Activated T-helper 1 cell treated with anti-CD3 and anti-CD28 coated beads, Interleukin-2, amount 50 U/mL, for 16 hours (primary cell): ENCODE data around the gene RASSF5.

Experiments used
- DNase-seq, 2 donors: peaks; one replicate each; pipeline ENCODE4 v3.0.0-alpha.2; 2020; ENCODE audit warnings: low read depth in 1 of 2, low spot score in 1 of 2

RASSF5 gene

DNA sequence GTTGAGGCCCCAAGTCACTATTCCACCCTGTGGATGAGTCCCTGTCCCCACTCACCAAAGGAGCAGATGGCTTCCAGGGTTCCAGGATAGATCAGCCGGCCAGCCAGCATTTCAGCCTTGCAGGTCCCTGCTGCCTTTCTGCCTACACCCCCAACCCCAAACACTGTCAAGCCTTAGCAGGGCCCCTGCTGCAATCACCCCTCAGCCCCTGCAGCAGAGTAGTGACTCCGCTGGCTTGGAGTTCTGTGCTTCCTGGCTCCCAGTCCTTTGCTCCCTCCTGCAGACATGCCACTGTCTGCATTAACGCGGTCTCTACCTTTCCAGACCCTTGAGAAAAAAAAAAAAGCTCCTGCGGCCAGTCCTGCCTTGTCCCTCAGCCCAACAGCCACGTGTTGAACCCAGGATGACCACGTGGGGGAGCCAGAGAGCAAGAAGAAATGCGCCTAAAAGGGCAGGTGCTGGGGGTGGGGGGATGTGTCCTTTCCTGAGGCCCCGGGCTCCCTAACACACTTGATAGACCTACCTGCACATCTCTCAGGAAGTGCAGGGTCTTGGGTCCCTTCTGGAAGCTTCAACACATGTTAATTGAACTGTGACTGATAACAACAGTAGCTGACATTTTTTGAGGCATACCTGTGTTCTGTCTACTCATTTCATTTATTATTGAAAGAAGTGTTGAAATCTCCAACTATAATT lies 37.4 kb downstream of the RASSF5 start:
- peak; percentile 69 to 81 for DNase-seq

DNA sequence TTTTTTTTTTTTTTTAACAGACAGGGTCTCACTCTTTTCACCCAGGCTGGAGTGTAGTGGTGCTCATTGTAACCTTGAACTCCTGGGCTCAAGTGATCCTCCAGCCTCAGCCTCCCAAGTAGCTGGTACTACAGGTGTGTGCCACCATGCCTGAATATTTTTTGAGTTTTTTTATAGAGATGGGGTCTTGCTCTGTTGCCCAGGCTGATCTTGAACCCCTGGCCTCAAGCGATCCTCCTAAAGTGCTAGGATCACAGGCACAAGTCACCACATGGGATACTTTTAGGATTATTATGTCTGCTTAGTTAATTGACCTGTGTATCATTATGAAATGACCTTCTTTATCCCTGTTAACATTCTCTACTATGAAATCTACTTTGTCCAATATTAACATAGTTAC lies 38.0 kb downstream of the RASSF5 start:
- no peak for DNase-seq

DNA sequence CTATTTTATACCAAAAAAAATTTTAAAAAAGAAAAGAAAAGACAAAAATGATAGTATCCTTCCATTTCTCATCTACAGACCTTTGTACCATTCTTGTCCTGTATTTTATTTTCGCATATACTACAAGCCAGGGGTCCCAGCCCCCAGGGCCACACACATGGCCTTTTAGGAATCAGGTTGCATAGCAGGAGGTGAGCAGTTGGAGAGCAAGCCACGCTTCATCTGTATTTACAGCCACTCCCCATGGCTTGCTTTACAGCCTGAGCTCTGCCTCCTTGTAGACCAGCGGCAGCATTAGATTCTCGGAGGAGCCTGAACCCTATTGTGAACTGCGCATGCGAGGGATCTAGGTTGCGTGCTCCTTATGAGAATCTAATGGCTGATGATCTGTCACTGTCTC lies 39.8 kb downstream of the RASSF5 start:
- DNase-seq: no peak

DNA sequence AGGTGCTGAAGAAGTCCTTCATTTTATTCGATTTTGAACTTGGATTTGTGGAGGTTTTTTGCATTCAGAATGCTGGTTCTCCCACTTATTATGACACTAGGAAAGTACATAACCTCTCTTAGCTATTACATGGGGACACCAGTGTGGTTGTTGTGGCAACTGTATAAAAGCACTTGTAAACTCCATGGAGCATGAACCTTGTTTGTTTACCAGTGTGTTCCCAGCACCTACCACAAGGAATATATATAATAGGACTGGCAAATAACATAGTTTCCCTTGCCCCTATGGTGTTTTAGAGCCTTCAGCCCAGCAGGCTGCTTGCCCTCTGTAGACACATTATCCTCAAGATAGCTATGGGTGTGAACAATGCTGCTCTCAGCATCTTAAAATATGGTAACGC lies 43.1 kb downstream of the RASSF5 start:
- no peak for DNase-seq

DNA sequence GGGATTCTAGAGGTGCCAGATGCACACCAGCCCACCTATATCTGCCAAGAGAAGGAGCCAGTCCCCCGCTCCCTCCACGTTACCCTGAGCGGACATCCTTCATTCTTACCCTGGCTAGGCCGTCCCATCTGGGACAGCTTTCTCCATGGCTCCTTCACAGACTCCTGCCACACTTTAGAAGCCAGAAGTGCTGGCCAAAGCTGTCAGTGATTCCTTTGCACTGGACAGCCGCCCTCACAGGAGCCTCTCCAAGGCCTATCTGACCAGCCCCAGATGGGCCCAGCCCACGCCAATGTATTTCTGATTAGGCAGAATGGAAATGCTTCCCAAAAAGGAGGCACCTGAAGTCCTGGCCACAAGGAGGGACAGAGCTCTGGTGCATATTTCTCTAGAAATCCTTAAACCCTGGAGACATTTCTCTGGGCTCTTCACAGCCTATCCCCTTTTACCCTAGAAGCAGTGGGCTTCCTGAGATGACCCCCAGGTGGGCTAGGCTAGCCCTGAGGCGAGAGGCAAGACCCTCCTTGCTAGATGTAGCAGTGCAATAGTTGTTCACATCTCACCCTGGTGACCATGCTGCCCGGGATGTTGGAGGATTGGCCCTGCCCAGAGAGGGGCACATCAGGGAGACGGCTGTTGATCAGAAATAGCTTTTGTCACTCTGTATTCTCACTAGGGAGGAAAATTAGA lies 44.1 kb downstream of the RASSF5 start:
- DNase-seq: no peak

DNA sequence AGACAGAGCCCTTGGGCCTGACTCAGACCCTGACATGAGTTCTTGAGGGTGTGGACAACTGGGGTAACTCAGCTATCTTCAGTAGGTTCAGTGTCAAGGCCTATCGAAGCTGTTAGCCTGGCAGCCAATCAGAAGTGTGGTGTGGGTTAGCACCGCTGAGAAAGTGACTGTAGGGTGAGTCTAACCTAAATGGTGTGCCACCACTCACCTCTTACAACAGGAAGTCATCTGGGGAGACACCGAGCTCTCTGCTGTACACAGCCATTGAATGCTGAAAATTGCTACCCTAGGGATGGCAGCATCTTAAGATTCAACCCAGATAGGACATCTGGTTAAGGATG lies 44.6 kb downstream of the RASSF5 start:
- DNase-seq: peak; percentile 49 to 51

DNA sequence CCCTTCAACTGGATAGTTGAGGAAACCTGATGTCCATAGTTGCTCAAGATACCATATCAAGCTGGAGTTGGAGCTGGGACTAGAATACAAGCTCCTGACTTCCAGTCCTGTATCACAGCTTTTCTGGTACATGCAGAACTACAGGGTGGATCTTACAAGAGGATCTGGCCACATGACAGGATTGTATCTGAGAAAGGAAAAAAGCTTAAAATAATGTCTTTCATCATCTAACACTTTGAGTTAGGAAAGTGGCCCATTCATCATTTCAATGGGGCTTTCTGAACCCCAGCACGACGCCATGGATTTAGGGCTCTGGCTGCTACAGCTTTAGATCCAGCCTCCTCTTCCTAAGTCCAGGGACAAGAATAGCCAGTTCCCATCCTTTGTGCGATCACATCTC lies 46.9 kb downstream of the RASSF5 start:
- DNase-seq: no peak

DNA sequence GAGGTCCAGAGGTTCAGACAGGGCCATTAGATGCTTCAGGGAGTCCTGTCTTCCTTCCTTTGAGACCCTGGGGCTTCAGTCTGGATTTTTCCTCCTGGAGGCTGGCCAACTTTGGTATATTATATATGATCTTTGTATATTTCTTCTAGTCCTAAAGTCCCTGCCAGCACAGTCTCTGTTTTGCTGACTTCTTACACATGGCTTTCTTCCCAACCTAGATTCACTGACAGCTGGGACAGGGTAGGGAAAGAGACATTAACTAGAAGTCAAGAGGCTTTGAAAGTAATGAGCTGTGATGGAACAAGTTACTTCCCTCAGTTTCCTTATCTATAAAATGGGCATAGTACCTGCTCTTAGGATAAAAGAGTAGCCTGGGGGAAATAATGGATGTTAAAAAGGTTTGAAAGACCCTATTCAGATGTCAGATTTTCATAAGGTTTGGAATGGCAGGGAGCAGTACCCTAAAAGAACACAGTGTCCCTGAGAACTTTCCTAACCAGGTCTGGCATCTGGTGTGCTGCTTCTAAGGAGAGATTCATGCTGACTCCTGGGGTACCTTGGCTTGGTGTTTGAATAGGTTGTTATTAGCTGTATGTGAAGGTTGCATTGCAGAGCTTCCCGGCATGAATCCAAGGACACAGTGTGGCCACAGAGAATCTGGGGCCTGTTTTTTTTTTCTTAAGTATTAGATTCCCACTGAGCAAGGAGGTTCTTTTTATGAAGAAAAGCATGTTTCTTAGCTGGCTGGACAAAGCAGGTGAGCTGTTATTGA lies 47.6 kb downstream of the RASSF5 start:
- DNase-seq: no peak

DNA sequence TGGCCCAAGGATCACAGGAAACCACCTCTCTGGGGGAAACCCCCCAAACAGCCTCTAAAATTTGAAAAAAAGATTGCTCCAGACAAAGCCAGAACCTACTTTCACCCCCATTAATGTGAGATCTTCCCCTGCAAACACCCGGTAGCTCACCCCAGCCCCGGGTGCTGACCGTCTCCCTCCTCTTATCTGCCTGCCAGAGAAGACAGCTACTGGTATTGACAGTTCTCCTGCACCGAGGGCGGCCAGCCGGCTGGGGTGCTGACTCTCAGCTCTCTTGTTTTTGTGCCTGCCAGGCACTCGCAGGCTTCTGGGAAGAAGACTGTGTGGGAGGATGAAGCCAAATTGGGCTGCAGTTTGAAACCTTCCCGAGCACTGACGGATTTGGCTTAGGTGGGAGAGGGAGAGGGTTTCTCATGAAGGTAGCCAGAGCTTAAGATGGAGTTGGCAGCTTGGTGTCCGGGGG lies 48.2 kb downstream of the RASSF5 start:
- DNase-seq: no peak

DNA sequence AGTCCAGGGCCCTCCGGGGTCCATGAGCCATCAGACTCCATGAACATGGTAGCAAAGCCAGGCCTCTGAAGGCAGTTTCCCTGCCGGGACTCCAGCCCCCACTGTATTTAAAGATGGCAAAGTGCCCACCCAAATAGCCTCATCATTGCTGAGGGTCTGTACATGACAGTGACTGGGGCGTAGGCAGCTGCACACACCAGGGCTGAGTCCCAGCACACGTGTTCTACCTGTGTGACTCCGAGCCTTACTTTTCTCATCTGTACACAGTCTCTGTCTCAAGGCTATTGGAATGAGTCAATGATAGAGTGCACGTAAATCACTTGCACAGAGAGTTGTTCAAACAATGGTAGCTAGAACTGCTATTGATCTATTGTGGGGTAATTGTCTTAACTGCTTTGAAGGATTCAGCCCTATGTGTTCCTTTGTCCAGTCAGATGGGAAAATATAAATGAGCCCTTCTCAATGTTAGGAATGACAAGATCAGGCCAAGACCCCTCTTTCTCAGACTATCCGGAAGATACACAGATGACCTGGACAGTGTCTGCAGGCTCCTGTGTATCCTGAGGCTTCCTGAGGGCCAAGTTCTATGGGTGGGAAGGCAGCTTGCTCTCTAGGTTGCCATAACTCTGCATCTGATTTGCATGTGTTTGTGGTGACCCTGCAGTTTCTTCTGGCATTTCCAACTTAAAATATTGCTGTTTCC lies 48.9 kb downstream of the RASSF5 start:
- no peak for DNase-seq

DNA sequence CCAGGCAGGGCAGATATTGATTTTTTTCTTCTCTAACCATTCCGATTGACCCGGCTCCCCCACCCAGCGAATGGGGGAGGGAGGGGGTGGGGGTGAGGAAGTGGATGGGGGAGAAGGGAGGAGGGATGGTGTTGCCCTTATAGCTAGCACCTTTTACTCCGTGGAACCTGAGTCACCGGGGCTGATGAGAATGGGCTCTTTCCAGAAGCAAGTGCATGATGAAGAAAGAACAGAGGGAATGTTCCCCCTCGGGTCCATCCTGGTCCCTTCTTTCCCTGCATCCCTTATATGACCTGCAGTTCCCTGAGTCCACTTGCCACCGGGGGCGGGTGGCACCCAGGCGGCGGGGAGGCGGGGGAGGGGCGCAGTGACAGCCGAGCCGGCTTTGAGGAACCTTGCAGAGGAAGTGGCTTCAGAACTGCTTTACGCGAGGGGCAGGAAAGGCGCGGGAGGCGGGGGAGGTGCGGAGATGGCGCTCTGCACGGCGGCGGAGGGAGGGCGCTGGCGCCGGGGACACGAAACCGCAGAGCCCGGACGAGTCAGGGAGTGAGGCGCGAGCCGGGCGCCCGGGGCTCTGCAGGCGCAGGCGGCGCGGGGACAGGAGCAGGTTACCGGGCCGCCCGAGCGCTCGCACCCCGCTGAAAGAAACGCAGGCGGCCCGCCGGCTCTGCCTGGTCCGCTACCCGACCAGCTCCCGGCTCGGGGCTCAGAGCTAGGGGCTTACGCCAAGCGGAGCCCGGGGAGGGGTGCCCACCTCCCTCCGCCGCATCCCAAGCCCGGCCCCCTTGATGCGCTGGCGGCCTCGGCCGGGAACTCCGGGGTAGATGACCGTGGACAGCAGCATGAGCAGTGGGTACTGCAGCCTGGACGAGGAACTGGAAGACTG lies 49.7 kb downstream of the RASSF5 start:
- peak; percentile 79 to 82 for DNase-seq

DNA sequence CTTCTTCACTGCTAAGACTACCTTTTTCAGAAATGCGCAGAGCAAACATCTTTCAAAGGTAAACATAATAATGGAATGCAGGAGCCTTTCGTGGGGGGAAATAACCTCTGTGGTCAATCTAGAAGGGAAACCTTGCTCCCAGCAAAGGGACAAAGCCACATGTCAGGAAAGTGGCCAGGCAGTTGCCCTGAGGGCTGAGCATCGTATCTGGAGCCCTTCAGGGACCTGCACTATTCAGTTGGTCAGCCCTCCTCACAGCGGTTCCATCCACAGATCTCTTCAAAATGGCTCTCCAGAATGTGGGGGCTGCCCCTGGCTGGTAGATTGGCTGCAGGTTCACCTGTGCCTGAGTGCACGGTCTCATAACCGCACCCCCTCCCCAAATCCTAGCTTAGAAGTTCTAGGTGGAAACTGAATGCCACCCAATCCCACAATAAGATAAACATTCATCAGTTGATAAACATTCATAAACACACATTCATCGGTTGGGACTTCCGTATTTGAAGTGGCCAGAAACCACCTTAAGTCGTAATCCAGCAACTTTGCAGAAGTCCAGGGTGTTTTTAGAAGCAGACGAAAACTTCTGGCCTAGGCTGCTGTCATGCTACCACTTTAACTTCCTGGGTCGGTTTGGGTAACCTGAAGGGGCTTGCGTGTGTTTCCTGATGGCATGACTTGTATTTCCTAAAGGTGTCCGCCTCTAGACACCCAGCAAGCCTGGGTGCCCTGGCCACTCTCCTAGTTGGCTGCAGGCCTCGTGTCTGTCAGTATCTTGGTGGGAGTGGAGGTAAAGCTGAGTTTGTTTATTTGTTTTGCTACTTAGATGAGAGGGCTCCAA lies 50.5 kb downstream of the RASSF5 start:
- DNase-seq: no peak

DNA sequence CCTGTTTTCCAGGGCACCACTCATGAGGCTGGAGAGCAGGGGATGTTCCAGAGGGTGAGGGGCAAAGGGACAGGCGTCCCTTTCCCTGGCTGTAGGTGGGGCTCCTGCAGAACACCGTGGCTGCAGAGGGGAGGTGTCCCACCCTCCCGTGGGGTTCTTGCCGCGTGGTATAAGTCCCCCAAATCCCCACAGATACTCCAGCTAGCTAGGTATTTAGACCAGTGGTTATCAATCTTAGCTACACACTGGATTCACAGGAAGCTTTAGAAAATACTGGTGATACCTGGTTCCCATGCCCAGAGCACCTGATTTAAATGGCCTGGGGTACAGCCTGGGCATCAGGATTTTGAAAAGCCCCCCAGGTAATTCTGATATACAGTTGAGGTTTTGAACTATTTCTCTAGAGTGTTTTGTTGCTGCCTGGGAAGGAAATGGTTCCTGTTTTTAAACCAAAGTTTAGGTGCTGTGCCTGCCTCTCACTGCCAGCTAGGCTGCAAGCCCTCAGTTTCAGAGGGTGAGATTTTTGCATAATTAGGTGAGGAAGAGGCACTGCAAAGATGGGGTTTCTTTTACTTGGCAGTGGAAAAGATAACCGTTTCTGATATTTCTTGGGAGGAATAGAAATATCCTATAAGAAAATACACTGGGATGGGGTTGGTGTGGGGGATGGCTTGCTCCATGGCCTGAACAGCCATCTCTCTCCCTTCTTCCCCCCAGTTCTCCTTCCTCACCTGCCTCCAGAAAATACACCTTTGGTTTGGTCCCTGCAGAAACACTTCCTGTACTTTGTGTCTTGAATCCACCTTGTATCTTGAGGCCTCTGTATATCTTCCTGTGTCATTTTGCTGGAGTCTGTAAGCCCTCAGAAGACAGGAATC lies 51.7 kb downstream of the RASSF5 start:
- no peak for DNase-seq

DNA sequence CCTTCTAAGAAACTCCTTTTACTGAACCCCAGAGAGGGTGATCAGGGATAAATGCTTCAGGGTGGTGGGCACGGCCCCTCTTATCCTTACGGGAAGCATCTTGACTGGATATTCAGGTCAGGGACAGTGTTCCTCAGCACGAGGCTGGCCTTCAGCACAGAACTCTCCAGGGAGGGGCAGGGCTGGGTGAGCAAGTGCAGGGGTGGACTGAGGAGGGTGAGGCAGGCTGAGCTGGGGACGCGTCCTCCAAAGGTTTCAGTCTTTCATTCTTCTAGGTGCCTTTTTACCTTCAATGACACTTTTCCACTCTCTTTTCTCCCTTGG lies 52.3 kb downstream of the RASSF5 start:
- no peak for DNase-seq

DNA sequence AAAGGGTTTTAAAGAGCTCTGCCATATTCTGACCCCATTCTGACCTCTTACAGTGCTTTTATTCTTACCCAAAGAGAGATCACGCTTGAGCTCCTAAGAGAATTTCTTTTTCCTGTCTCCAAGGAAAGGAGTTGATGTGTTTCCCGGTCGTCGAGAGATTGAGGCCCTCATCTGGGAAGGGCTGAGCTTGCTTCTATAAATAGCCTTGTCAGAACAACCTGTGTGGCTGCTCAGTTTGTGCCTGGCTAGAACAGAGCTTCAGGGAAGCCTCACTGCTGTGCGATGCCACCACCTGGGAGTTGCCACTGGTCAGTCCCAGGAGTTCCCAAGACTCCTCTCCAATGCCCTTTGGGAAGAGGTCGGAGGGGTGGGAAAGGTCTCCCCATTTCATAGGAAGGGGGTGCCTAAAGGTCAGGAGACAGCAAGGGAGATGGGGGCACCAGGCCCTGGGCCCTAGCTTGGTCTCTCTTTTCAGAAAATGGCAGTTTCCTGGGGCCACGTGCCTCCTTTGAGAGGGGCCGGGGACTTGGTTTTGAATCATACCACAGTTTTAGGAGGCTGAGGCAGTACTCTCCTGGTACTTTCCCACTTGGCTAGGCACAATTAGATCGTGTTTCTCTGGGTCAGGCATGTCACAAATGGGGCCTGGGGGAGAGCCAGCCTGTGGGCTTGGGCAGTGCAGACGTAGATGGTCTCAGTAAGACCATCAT lies 52.8 kb downstream of the RASSF5 start:
- no peak for DNase-seq

DNA sequence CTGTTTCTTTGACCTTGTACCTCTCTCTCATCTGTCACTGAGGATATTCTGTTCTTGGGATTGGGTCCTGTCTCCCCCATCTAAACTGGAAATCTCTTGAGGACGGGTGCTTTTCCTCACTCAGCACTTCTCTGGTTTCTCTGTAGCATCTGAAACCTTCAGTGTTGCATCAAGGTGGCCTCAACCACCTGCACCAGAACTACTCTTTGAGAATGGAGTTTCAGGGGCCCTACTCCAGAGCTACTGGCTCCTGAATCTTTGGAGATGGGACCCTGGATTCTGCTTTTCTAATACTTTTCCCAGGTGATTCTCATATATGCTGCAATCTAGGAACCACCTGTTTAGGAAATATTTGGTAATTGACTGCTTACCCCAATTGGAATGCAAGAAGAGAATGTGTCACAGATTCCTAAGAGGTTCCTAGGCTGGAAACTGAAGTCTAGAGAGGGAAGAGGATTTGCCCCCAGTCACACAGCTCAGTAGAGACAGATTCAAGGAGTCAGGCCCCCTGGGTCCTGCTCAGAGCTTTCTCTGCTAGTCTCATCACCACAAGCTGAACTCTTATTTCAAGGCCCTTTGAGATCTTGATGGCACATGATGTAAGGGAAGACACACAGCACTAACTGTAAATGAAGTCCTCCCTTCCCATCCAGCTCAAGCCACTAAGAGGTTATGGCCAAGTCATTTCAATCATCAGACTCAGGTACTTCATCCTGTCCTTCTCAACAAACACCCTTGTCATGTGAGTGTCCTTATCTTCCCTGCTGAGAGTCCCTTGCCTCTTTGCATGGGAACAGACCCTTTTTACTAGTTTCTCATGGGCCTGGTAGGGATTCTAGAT lies 56.3 kb downstream of the RASSF5 start:
- no peak for DNase-seq

DNA sequence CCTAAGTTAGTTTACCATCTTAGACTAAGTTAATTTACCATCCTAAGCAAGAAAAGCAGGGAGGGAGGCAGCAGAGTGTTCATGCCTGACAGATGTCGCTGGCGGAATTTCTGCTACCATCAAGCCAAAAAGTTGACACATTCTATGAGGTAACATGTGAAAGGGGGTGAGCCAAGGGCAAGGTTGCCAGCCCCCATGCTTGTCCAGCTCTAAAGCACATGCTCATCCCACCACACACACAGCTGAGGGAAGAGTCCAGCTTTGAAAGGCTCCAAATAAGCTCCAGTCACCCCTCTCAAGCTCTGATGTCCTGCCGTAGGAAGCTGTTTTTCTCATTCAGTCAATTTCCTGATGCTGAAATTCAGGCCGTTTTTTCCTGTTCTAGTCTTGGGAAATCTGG lies 58.7 kb downstream of the RASSF5 start:
- no peak for DNase-seq
